ENCODE measurements around the gene LOX.

Gene LOX, protein sequence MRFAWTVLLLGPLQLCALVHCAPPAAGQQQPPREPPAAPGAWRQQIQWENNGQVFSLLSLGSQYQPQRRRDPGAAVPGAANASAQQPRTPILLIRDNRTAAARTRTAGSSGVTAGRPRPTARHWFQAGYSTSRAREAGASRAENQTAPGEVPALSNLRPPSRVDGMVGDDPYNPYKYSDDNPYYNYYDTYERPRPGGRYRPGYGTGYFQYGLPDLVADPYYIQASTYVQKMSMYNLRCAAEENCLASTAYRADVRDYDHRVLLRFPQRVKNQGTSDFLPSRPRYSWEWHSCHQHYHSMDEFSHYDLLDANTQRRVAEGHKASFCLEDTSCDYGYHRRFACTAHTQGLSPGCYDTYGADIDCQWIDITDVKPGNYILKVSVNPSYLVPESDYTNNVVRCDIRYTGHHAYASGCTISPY

DNA sequence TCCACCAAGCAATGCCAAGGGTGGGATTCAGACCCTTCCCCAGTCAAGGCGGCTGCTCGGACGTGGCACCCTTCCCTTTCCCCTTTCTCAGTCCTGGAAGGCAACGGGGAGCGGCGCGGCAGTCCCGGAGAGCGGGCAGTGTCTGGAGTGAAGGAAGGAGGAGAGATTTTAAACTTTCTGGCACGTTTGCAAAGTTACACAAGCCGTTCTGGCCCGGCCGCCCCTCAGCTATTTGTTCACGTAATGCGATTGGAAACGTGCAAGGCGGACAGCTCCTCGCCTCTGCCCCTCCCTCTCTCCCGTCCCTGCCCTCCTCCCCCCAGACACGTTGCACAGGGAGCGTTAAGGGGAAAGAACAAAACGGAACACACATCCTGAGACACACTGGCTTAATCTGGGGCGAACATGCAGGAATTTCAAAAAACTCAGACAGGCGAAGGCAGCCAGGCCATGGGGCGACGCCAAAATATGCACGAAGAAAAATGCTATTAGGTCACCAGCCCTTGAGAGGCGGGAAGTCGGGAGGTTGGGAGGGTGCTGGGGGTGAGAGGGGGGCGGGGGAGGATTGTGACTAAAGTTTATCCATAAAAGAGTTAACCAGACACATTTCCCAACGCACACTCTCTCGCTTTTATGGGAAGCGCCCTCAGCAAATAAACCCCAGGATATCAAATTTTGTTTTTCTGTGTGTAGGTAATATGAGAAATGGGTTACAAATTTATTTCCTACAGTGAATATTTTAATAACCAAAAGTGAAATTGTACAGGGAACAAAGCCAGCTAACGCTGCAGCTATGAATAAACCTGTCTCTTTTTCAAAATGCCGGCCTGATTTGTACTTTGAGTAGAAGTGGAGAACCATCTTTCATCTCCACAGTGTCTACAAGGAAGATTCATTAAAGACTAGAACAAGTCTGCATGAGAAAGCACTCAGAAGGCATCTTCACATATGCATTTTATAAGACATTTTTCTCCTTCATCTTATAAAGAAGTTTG lies at the start of gene LOX:
LOX (minus strand) TSS at position 144 of the 995 bp plus-strand sequence. CDS start 274 bp downstream, outside the sequence.
- Histone ChIP-seq H3K27ac (ENCODE audit: low read depth, low read length, poor library complexity, severe bottlenecking) (no peak within 1 kb of the TSS), H3F3A (ENCODE audit: insufficient read depth, low read length) (no peaks in the 10 kb centered on the region), H2AFZ (ENCODE audit: low read length) (no peak within 1 kb of the TSS), H3K4me2 (ENCODE audit: low read length) (no peak within 1 kb of the TSS), H3K27me3 (ENCODE audit: insufficient read depth, low read length) (no peaks in the 10 kb centered on the region), H4K20me1 (ENCODE audit: insufficient read depth, low read length) (no peaks in the 10 kb centered on the region), H3K36me3 (ENCODE audit: insufficient read depth, low read length) (no peaks in the 10 kb centered on the region), H3K4me1 (ENCODE audit: insufficient read depth, low read length, severe bottlenecking) (no peaks in the 10 kb centered on the region), H3K9me2 (ENCODE audit: low read depth, low read length) (no peaks in the 10 kb centered on the region), H3K79me2 (ENCODE audit: insufficient read depth, low read length) (no peaks in the 10 kb centered on the region), H3K9me3 (ENCODE audit: low read length) (no peaks in the 10 kb centered on the region), H3K9ac (ENCODE audit: low read length) (no peak within 1 kb of the TSS), H3K4me3 (ENCODE audit: low read depth, low read length, poor library complexity, severe bottlenecking) (no peak within 1 kb of the TSS)
- TF ChIP-seq, protein P1, sequence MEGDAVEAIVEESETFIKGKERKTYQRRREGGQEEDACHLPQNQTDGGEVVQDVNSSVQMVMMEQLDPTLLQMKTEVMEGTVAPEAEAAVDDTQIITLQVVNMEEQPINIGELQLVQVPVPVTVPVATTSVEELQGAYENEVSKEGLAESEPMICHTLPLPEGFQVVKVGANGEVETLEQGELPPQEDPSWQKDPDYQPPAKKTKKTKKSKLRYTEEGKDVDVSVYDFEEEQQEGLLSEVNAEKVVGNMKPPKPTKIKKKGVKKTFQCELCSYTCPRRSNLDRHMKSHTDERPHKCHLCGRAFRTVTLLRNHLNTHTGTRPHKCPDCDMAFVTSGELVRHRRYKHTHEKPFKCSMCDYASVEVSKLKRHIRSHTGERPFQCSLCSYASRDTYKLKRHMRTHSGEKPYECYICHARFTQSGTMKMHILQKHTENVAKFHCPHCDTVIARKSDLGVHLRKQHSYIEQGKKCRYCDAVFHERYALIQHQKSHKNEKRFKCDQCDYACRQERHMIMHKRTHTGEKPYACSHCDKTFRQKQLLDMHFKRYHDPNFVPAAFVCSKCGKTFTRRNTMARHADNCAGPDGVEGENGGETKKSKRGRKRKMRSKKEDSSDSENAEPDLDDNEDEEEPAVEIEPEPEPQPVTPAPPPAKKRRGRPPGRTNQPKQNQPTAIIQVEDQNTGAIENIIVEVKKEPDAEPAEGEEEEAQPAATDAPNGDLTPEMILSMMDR (IDR thresholded peaks at IDR 0.05; ENCODE audit: low read length), result no peak
- no peak for TF ChIP-seq EZH2 (IDR thresholded peaks at IDR 0.05; ENCODE audit: borderline replicate concordance, low read length)

DNA sequence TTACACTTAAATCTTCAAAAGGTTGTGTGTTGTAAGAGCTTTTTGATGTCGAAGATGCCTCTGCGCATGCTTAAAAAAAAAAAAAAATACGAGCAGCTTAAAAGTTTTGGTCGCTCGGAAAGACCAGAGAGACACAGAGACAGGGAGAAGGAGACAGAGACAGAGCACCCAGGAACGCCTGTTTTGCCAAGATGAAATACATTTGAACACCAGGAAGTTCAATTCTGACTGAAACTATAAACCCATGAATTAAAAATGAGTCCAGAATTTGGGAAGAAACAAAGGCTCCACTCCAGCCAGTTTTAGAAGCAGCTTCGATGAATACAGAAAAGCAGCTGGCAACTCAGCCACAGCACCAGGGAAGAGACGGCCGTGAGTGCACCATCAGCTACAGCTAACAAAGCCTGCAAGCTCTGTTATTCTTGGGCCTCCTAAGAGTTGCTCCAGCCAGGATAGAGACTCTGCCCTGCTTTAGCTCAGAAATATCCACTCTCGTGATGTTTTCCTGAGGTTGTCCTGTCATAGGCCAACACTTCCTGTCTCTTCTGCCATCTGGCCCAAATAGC lies 48.8 kb upstream of the LOX start:
- Histone ChIP-seq H3K36me3 (ENCODE audit: insufficient read depth, low read length) (no peaks in the 10 kb centered on the region), H3K79me2 (ENCODE audit: insufficient read depth, low read length) (no peaks in the 10 kb centered on the region), H3K9ac (ENCODE audit: low read length) (no peak overlapping the region), H3K4me1 (ENCODE audit: insufficient read depth, low read length, severe bottlenecking) (no peaks in the 10 kb centered on the region), H3F3A (ENCODE audit: insufficient read depth, low read length) (no peaks in the 10 kb centered on the region), H3K9me2 (ENCODE audit: low read depth, low read length) (no peaks in the 10 kb centered on the region), H3K27ac (ENCODE audit: low read depth, low read length, poor library complexity, severe bottlenecking) (no peak overlapping the region), H3K4me2 (ENCODE audit: low read length) (no peak overlapping the region), H3K4me3 (ENCODE audit: low read depth, low read length, poor library complexity, severe bottlenecking) (no peak overlapping the region), H3K27me3 (ENCODE audit: insufficient read depth, low read length) (no peaks in the 10 kb centered on the region), H4K20me1 (ENCODE audit: insufficient read depth, low read length) (no peaks in the 10 kb centered on the region), H2AFZ (ENCODE audit: low read length) (no peak overlapping the region), H3K9me3 (ENCODE audit: low read length) (no peaks in the 10 kb centered on the region)
- no peak for TF ChIP-seq EZH2 (IDR thresholded peaks at IDR 0.05; ENCODE audit: borderline replicate concordance, low read length)
- TF ChIP-seq, protein P1 (IDR thresholded peaks at IDR 0.05; ENCODE audit: low read length), result no peak

DNA sequence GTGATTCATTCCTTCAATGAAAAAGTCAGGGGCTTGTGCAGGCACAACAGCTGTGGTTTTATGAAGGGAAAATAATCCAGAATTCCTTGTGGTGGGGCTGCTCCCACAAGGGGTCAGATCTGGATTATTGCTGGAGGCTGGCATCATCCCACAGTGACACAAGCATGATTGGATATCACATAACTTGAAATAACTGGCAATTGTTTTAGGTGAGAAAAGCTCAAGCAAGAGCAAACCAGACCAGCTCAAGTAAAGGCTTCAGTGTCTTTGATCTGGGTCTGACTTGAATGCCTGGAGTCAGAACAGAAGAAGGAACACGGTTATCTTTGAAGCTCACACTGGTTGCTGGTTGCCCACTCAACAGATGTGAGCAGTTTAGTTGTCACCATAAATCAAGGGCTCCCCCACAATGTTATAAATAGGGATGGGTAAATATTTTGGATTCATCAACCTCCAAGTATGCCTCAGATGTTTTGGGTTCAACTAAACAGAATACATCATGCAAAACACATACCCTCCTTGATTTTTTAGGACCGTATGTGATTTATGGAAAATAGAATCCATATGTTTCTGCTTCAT lies 48.2 kb upstream of the LOX start:
- Histone ChIP-seq H3K9me2 (ENCODE audit: low read depth, low read length) (no peaks in the 10 kb centered on the region), H3K9ac (ENCODE audit: low read length) (no peak overlapping the region), H3K4me3 (ENCODE audit: low read depth, low read length, poor library complexity, severe bottlenecking) (no peak overlapping the region), H3K79me2 (ENCODE audit: insufficient read depth, low read length) (no peaks in the 10 kb centered on the region), H3F3A (ENCODE audit: insufficient read depth, low read length) (no peaks in the 10 kb centered on the region), H3K27me3 (ENCODE audit: insufficient read depth, low read length) (no peaks in the 10 kb centered on the region), H4K20me1 (ENCODE audit: insufficient read depth, low read length) (no peaks in the 10 kb centered on the region), H2AFZ (ENCODE audit: low read length) (no peak overlapping the region), H3K4me2 (ENCODE audit: low read length) (no peak overlapping the region), H3K9me3 (ENCODE audit: low read length) (no peaks in the 10 kb centered on the region), H3K27ac (ENCODE audit: low read depth, low read length, poor library complexity, severe bottlenecking) (no peak overlapping the region), H3K4me1 (ENCODE audit: insufficient read depth, low read length, severe bottlenecking) (no peaks in the 10 kb centered on the region), H3K36me3 (ENCODE audit: insufficient read depth, low read length) (no peaks in the 10 kb centered on the region)
- TF ChIP-seq, protein P1 (IDR thresholded peaks at IDR 0.05; ENCODE audit: low read length), result no peak
- TF ChIP-seq EZH2 (IDR thresholded peaks at IDR 0.05; ENCODE audit: borderline replicate concordance, low read length), result no peak

Data from OCI-LY1 (cell line).